HepG2 (cell line): ENCODE data around the gene TIGAR. TPM values are rescaled to one million over a fixed set of nuclear protein-coding genes. Genes with fewer than 3 reads are reported as not detected.
A peak's percentile ranks its signal among the peaks of the same experiment; 100 is the strongest.

Experiments
- ATAC-seq: fragments of 200-7000 bp; cut with Tn5 transposase; 3 replicates; pipeline ENCODE4 v1.9.1; 2020; ENCODE audit warnings: mild to moderate bottlenecking, moderate library complexity
- BruUV-seq: library from RNA; stranded (reverse); fragments of 400-500 nt; replicated peaks from 2 replicates; lab custom pipeline; 2021; lab: Mats Ljungman, UMichigan
- CTCF ChIA-PET: fragments of 300-600 bp; formaldehyde crosslinking; extraction: SDS; loops from one replicate; lab custom pipeline; 2021; ENCODE audit warnings: low total read pairs, inconsistent platforms, low intra/inter-chr PET ratio; lab: Yijun Ruan, JAX
- POLR2A ChIA-PET: fragments of 350-600 bp; sonication (Branson Sonifier 250); formaldehyde crosslinking; loops from one replicate; lab custom pipeline; 2020; ENCODE audit warnings: antibody characterized with exemption, inconsistent platforms; lab: Yijun Ruan, JAX
- DNase-seq: peaks from one replicate; pipeline ENCODE4 v3.0.0-alpha.2; 2015; ENCODE audit warnings: low spot score
- FAIRE-seq: peaks from 3 replicates; lab custom pipeline; 2011; peaks lifted over from hg19 to GRCh38; lab: Jason Lieb, UNC
- H2AFZ ChIP-seq: one replicate; pipeline ENCODE4 v1.6.1; 2011; ENCODE audit warnings: low read length, inconsistent platforms
- H3K27ac ChIP-seq: fragments of 300-600 bp; 3 replicates; pipeline ENCODE4 v1.8.0; 2011; ENCODE audit warnings: mixed run types, mild to moderate bottlenecking, mixed read lengths, low read length, inconsistent platforms; ENCODE audit not compliant: insufficient read depth; ENCODE audit errors: extremely low read length
- H3K27me3 ChIP-seq, 2 experiments: fragments of 200-600 bp in 1 of 2; 2 replicates in 1 of 2; 3 replicates in 1 of 2; pipeline versions ENCODE4 v1.6.0 to v1.8.0; 2011; ENCODE audit warnings: low read length in 2 of 2, mild to moderate bottlenecking in 2 of 2, moderate library complexity in 2 of 2, inconsistent platforms in 1 of 2; ENCODE audit not compliant: insufficient read depth in 2 of 2, control insufficient read depth in 1 of 2
- H3K36me3 ChIP-seq, 2 experiments: fragments of 200-600 bp in 1 of 2; replicated peaks in 1 of 2; 2 replicates in 1 of 2; 3 replicates in 1 of 2; pipeline versions ENCODE4 v1.5.1 to v1.8.0; 2011; ENCODE audit warnings: low read length in 2 of 2, inconsistent platforms in 1 of 2; ENCODE audit not compliant: insufficient read depth in 2 of 2, control insufficient read depth in 1 of 2
- H3K4me1 ChIP-seq: 2 replicates; pipeline ENCODE4 v1.5.1; 2012; ENCODE audit warnings: low read length, inconsistent platforms; ENCODE audit not compliant: insufficient read depth
- H3K4me2 ChIP-seq: 2 replicates; pipeline ENCODE4 v1.6.0; 2011; ENCODE audit warnings: low read depth, low read length, inconsistent platforms
- H3K4me3 ChIP-seq, 3 experiments: fragments of 200-600 bp in 1 of 3; sonication (generic), shearing (Covaris generic) in 1 of 3; replicated peaks in 1 of 3; 2 replicates each; pipeline ENCODE4 v1.5.1; 2011 to 2016; ENCODE audit warnings: low read length in 3 of 3, inconsistent platforms in 2 of 3, low read depth in 2 of 3, mild to moderate bottlenecking in 2 of 3, control low read depth in 1 of 3, mixed read lengths in 1 of 3; ENCODE audit not compliant: insufficient read depth in 1 of 3
- H3K79me2 ChIP-seq: one replicate; pipeline ENCODE4 v1.6.1; 2011; ENCODE audit warnings: low read length, inconsistent platforms; ENCODE audit not compliant: insufficient read depth
- H3K9ac ChIP-seq: 2 replicates; pipeline ENCODE4 v1.6.0; 2011; ENCODE audit warnings: mild to moderate bottlenecking, low read depth, low read length, inconsistent platforms; ENCODE audit not compliant: insufficient read depth
- H3K9me3 ChIP-seq: 2 replicates; pipeline ENCODE4 v1.5.1; 2012; ENCODE audit warnings: mild to moderate bottlenecking, low read length
- H4K20me1 ChIP-seq: 2 replicates; pipeline ENCODE4 v1.6.0; 2011; ENCODE audit warnings: inconsistent platforms, mild to moderate bottlenecking, low read length, moderate library complexity; ENCODE audit not compliant: insufficient read depth
- AKAP8 ChIP-seq: sonication (generic); formaldehyde crosslinking; IDR thresholded peaks from 2 replicates; pipeline ENCODE4 v1.5.1; 2020; ENCODE audit warnings: mild to moderate bottlenecking, missing genetic modification reagents
- BRD4 ChIP-seq: sonication (generic); formaldehyde crosslinking; IDR thresholded peaks from 2 replicates; pipeline ENCODE4 v1.4.0; 2020; ENCODE audit warnings: missing genetic modification reagents
- CHD4 ChIP-seq: fragments of 200-600 bp; sonication (generic); IDR thresholded peaks from 2 replicates; pipeline ENCODE4 v1.7.0; 2017; ENCODE audit warnings: mild to moderate bottlenecking, low read length, borderline replicate concordance
- ERF ChIP-seq: IDR thresholded peaks from 2 replicates; pipeline ENCODE4 v1.6.1; 2018; ENCODE audit warnings: missing biosample characterization, missing genetic modification reagents
- FOXA3 ChIP-seq: IDR thresholded peaks from 2 replicates; pipeline ENCODE4 v1.6.1; 2016; ENCODE audit warnings: missing genetic modification reagents, missing compliant biosample characterization
- HNRNPL ChIP-seq: fragments of 200-400 bp; formaldehyde crosslinking; IDR thresholded peaks from 2 replicates; pipeline ENCODE4 v1.6.1; 2017; ENCODE audit warnings: mild to moderate bottlenecking, low read depth, low read length
- IKZF4 ChIP-seq: sonication (generic); formaldehyde crosslinking; IDR thresholded peaks from 2 replicates; pipeline ENCODE4 v1.5.1; 2020; ENCODE audit warnings: borderline replicate concordance, mild to moderate bottlenecking, low read depth, missing genetic modification reagents; ENCODE audit errors: not compliant biosample characterization
- ISL2 ChIP-seq: sonication (generic); formaldehyde crosslinking; IDR thresholded peaks from 2 replicates; pipeline ENCODE4 v1.5.0; 2020; ENCODE audit warnings: missing genetic modification reagents
- NBN ChIP-seq: fragments of 450-650 bp; conservative IDR thresholded peaks from 2 replicates; pipeline ENCODE4 v1.6.1; 2017
- NCOR1 ChIP-seq: fragments of 200-600 bp; sonication (generic); IDR thresholded peaks from 2 replicates; pipeline ENCODE4 v1.7.0; 2017; ENCODE audit warnings: antibody characterized with exemption, low read length, borderline replicate concordance
- NFKB2 ChIP-seq: sonication (generic); formaldehyde crosslinking; IDR thresholded peaks from 2 replicates; pipeline ENCODE4 v1.4.0; 2020; ENCODE audit warnings: missing genetic modification reagents, borderline replicate concordance
- RXRB ChIP-seq: IDR thresholded peaks from 2 replicates; pipeline ENCODE4 v1.6.1; 2016; ENCODE audit warnings: borderline replicate concordance, missing genetic modification reagents, missing compliant biosample characterization
- SOX13 ChIP-seq, 3 experiments: fragments of 450-650 bp in 1 of 3; sonication (generic) in 1 of 3; formaldehyde crosslinking in 1 of 3; IDR thresholded peaks in 2 of 3; conservative IDR thresholded peaks in 1 of 3; 2 replicates each; pipeline versions ENCODE4 v1.5.0 to v1.6.1; 2016 to 2020; ENCODE audit warnings: antibody characterized with exemption in 1 of 3, mild to moderate bottlenecking in 1 of 3, missing compliant biosample characterization in 1 of 3, missing genetic modification reagents in 1 of 3, moderate library complexity in 1 of 3
- SP2 ChIP-seq: sonication (generic); formaldehyde crosslinking; IDR thresholded peaks from 2 replicates; pipeline ENCODE4 v1.5.1; 2020; ENCODE audit warnings: mild to moderate bottlenecking, missing genetic modification reagents
- SRSF9 ChIP-seq: fragments of 200-400 bp; formaldehyde crosslinking; IDR thresholded peaks from 2 replicates; pipeline ENCODE4 v1.6.1; 2018; ENCODE audit warnings: borderline replicate concordance, mild to moderate bottlenecking, low read depth, low read length; ENCODE audit not compliant: insufficient read depth, poor library complexity, severe bottlenecking
- YEATS2 ChIP-seq: sonication (generic); formaldehyde crosslinking; IDR thresholded peaks from 2 replicates; pipeline ENCODE4 v1.4.0; 2020; ENCODE audit warnings: missing genetic modification reagents, borderline replicate concordance
- ZMAT5 ChIP-seq: sonication (generic); formaldehyde crosslinking; IDR thresholded peaks from 2 replicates; pipeline ENCODE4 v1.5.0; 2020; ENCODE audit warnings: mild to moderate bottlenecking, low read depth, missing genetic modification reagents, borderline replicate concordance
- ZNF121 ChIP-seq: sonication (generic); formaldehyde crosslinking; IDR thresholded peaks from 2 replicates; pipeline ENCODE4 v1.5.0; 2020; ENCODE audit warnings: mild to moderate bottlenecking, missing genetic modification reagents
- ZNF180 ChIP-seq: sonication (generic); formaldehyde crosslinking; IDR thresholded peaks from 2 replicates; pipeline ENCODE4 v1.4.0; 2020; ENCODE audit warnings: low read depth, missing genetic modification reagents, borderline replicate concordance
- ZNF343 ChIP-seq: sonication (generic); formaldehyde crosslinking; IDR thresholded peaks from 2 replicates; pipeline ENCODE4 v1.4.0; 2020; ENCODE audit warnings: mild to moderate bottlenecking, missing genetic modification reagents
- ZNF383 ChIP-seq: sonication (generic); formaldehyde crosslinking; IDR thresholded peaks from 2 replicates; pipeline ENCODE4 v1.4.0; 2020; ENCODE audit warnings: missing genetic modification reagents, mild to moderate bottlenecking, borderline replicate concordance
- ZNF547 ChIP-seq: sonication (generic); formaldehyde crosslinking; IDR thresholded peaks from 2 replicates; pipeline ENCODE4 v1.5.1; 2020; ENCODE audit warnings: mild to moderate bottlenecking, missing genetic modification reagents
- ZNF691 ChIP-seq: sonication (generic); formaldehyde crosslinking; IDR thresholded peaks from 2 replicates; pipeline ENCODE4 v1.4.0; 2020; ENCODE audit warnings: missing genetic modification reagents, low read depth, mild to moderate bottlenecking, borderline replicate concordance
- ZNF75D ChIP-seq: sonication (generic); formaldehyde crosslinking; IDR thresholded peaks from 2 replicates; pipeline ENCODE4 v1.8.1; 2023; ENCODE audit warnings: missing genetic modification reagents, mild to moderate bottlenecking, borderline replicate concordance
- WGBS: methylation state at CpG from one replicate; pipeline ENCODE4 v1.1.6; 2017; ENCODE audit warnings: low lambda C conversion rate; 5-methylcytosine and 5-hydroxymethylcytosine counted together
- in situ Hi-C: cut with HindIII; loops from 2 replicates; pipeline ENCODE4 v1.10.0; 2017; ENCODE audit warnings: low pct_unique_long_range_greater_than_20kb; ENCODE audit not compliant: extremely low pct_ligation_motif_present
- intact Hi-C: fragments of 100-400 bp; cut with micrococcal nuclease; formaldehyde crosslinking; loops from one replicate; pipeline ENCODE4 v1.10.0; 2022; ENCODE audit not compliant: unreplicated experiment
- polyA plus RNA-seq, 8 experiments: library from polyadenylated mRNA; depleted of rRNA in 3 of 8; stranded (reverse) in 7 of 8; unstranded in 1 of 8; fragments of >200 nt; fragmentation: Illumina TruSeq in 4 of 8; extraction: Trizol in 4 of 8; gene quantifications; 2 replicates each; pipeline versions ENCODE4 v1.2.1 to v1.2.3, GENCODE V29; 2011 to 2016; ENCODE audit warnings: low read depth in 4 of 8, missing spikeins in 1 of 8, mixed read lengths in 1 of 8; ENCODE audit not compliant: insufficient read depth in 1 of 8
- total RNA-seq, 5 experiments: library from RNA; depleted of rRNA; stranded (reverse); fragments of >200 nt; fragmentation: Illumina TruSeq; extraction: Trizol; gene quantifications; 2 replicates each; pipeline ENCODE4 v1.2.3, GENCODE V29; 2016; ENCODE audit warnings: low read depth in 1 of 5

The TIGAR gene
- total and polyA plus RNA-seq, 2 of the 13 experiments (the other 11 are each of a cell fraction or from before 2014, with no cell fraction given), result 2.6 to 21.8 TPM

- H3K9me3 ChIP-seq, result no peaks in the 10 kb centered on the region
- H3K9ac ChIP-seq, result no peak overlapping the region; the same call in 1 of the 2 replicates
- in situ Hi-C loops, result loop anchor here (10.0 kb wide), 2 partner anchors 107 to 227 kb away; partner anchors contain the start of gene RAD51AP1
- intact Hi-C loops, result loop anchor here (5.0 kb wide), 1 partner anchor 220 kb away; no protein-coding TSS in a partner anchor
- CTCF ChIA-PET, result interaction anchor here (0.7 to 1.4 kb wide), 7 partner anchors 9 to 450 kb away, joined by 3 to 7 read pairs (median 3); no protein-coding TSS in a partner anchor
- H3K27me3 ChIP-seq, result peaks cover 0 to 39% of the 10 kb centered on the region in 2 experiments; a peak in 3 of 5 replicates
- peak; percentile 79 for DNase-seq
- ATAC-seq, result peak; percentile 96
- 0% methylated on average over 8 of the region's 25 CpGs for WGBS
- peak overlapping the region; percentile 78 for H3K4me2 ChIP-seq
- no peaks in the 10 kb centered on the region for H4K20me1 ChIP-seq
- H3K36me3 ChIP-seq, result no peaks in the 10 kb centered on the region
- H3K79me2 ChIP-seq, result no peaks in the 10 kb centered on the region
- POLR2A ChIA-PET, result no interaction called here
- BruUV-seq, result no TSS peak
- FAIRE-seq, result peak; percentile 90
- H3K27ac ChIP-seq, result no peak overlapping the region
- peak overlapping the region; percentile 25 to 67 (median 43); a peak in 5 of 6 replicates for H3K4me3 ChIP-seq
- peak overlapping the region; percentile 20 for H2AFZ ChIP-seq
- H3K4me1 ChIP-seq, result peaks cover 34% of the 10 kb centered on the region
- no peak for TF ChIP-seq IKZF4 (CRISPR knock-in tag)
- TF ChIP-seq ZNF75D, result no peak
- no peak for TF ChIP-seq CHD4
- TF ChIP-seq AKAP8 (CRISPR knock-in tag), result no peak
- no peak for TF ChIP-seq FOXA3 (CRISPR knock-in tag)
- no peak for TF ChIP-seq YEATS2 (CRISPR knock-in tag)
- TF ChIP-seq NBN, result no peak
- TF ChIP-seq ZNF121 (CRISPR knock-in tag), result no peak
- TF ChIP-seq ZNF343, result no peak
- TF ChIP-seq SP2 (CRISPR knock-in tag), result no peak
- no peak for TF ChIP-seq BRD4 (CRISPR knock-in tag)
- TF ChIP-seq ZMAT5 (CRISPR knock-in tag), result no peak
- peak; percentile 39; the same call in 1 of the 2 replicates for TF ChIP-seq ISL2 (CRISPR knock-in tag)
- no peak for TF ChIP-seq ZNF383 (CRISPR knock-in tag)
- no peak for TF ChIP-seq SRSF9
- no peak; the same call in 1 of the 2 replicates for TF ChIP-seq ZNF691
- TF ChIP-seq HNRNPL, result no peak
- TF ChIP-seq RXRB (CRISPR knock-in tag), result no peak
- TF ChIP-seq SOX13 (IDR thresholded peaks at IDR 0.05), result no peak
- no peak for TF ChIP-seq SOX13 (CRISPR knock-in tag; conservative IDR thresholded peaks at IDR 0.05 in 1 of 2, IDR thresholded peaks at IDR 0.05 in 1 of 2)
- no peak for TF ChIP-seq ZNF547 (CRISPR knock-in tag)
- peak; percentile 84; the same call in 1 of the 2 replicates for TF ChIP-seq NFKB2 (CRISPR knock-in tag)
- TF ChIP-seq ZNF180 (CRISPR knock-in tag), result no peak
- TF ChIP-seq ERF (CRISPR knock-in tag), result 0 out of 2 replicates have a peak, but pooled peaks have one; percentile 29
- TF ChIP-seq NCOR1, result no peak
These were observed 13.2 kb upstream of the TIGAR start for GRCh38 chr12:4307593-4308333.
